ENCODE results near the gene COL6A3. TPM values are rescaled to one million over a fixed set of nuclear protein-coding genes. Genes with fewer than 3 reads are reported as not detected.

Gene COL6A3
- polyA plus RNA-seq, 2 of the 4 experiments (the other 2 are of a cell fraction), result 0.10 to 0.28 TPM

GRCh38 chr2:237289139-237289538, 124.8 kb downstream of the COL6A3 start:
- H3K27ac ChIP-seq, result peak overlapping the region in 1 of 2 experiments; percentile 7; a peak in 2 of 6 replicates
- no peak overlapping the region for H3K4me3 ChIP-seq
- CTCF ChIA-PET, result interaction anchor here (1.0 kb wide), 1 partner anchor 18 kb away, joined by 4 read pairs; no protein-coding TSS in a partner anchor
- POLR2A ChIA-PET, result no interaction called here
- ATAC-seq (no peak), DNase-seq (ENCODE audit: low read depth in 1 of 2, low spot score in 1 of 2) (no peak), FAIRE-seq (no peak)
- peaks cover 22% of the 10 kb centered on the region for H3K4me1 ChIP-seq
- H3K4me2 ChIP-seq, result no peak overlapping the region
- WGBS (ENCODE audit: missing lambda C conversion rate), result 85% methylated on average over 7 of the region's 7 CpGs
- no peak for TF ChIP-seq POLR2AphosphoS2 (conservative IDR thresholded peaks at IDR 0.05; ENCODE audit: low read length)
- TF ChIP-seq MAFK (IDR thresholded peaks at IDR 0.05; ENCODE audit: partially characterized antibody), result no peak
- no peak for TF ChIP-seq RARB (CRISPR knock-in tag; IDR thresholded peaks at IDR 0.05)
- no peak for TF ChIP-seq NFE2L2 (conservative IDR thresholded peaks at IDR 0.05; ENCODE audit: low read length)
- TF ChIP-seq TP53 (CRISPR knock-in tag; IDR thresholded peaks at IDR 0.05), result no peak
- no peak for TF ChIP-seq KDM5A (IDR thresholded peaks at IDR 0.05)
- TF ChIP-seq POLR2A (IDR thresholded peaks at IDR 0.05; ENCODE audit: low read length), result no peak
- TF ChIP-seq ZC3H11A (IDR thresholded peaks at IDR 0.05), result no peak
- H3K9me3 ChIP-seq, result no peaks in the 10 kb centered on the region

DNA sequence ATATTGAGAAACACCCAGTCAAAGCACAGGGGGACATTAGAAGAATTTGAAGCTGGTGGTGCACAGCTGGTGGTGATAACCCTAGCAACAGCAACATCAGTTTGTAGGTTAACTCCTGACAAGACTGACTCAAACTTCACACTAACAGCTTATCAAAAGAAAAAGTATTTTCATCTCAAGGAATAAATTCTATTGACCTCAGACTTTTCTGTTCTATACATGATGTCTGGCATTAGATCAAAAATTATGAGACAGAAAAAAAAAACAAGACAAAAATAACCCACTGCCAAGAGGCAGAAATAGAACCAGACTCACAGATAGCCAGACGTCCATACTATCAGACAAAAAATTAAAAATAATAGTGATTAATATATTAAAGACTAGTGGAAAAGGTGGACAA, 126.1 kb downstream of the COL6A3 start:
- ChIA-PET CTCF (interaction anchor here (0.9 to 1.3 kb wide), 2 partner anchors 11 to 225 kb away, joined by 3 to 7 read pairs; no protein-coding TSS in a partner anchor), POLR2A (no interaction called here)
- 87% methylated on average over 1 of the region's 1 CpG for WGBS (ENCODE audit: missing lambda C conversion rate)
- TF ChIP-seq PHF8 (IDR thresholded peaks at IDR 0.05; ENCODE audit: borderline replicate concordance, low read depth), result no peak
- no peak for TF ChIP-seq RARB (CRISPR knock-in tag; IDR thresholded peaks at IDR 0.05)
- no peak for TF ChIP-seq HMGXB4 (CRISPR knock-in tag; IDR thresholded peaks at IDR 0.05; ENCODE audit: borderline replicate concordance)
- TF ChIP-seq ESRRA (IDR thresholded peaks at IDR 0.05; ENCODE audit: borderline replicate concordance, low read length), result no peak
- no peak for TF ChIP-seq GATA3 (IDR thresholded peaks at IDR 0.05; ENCODE audit: borderline replicate concordance)
- TF ChIP-seq USF2 (IDR thresholded peaks at IDR 0.05), result no peak
- TF ChIP-seq JUN (IDR thresholded peaks at IDR 0.05), result no peak
- Histone ChIP-seq H3K4me1 (peaks cover 34% of the 10 kb centered on the region), H3K4me2 (no peak overlapping the region), H3K27ac (no peak overlapping the region), H3K4me3 (no peak overlapping the region), H3K9me3 (no peaks in the 10 kb centered on the region)
- no peak for FAIRE-seq
- no peak for ATAC-seq
- no peak for DNase-seq (ENCODE audit: low read depth in 1 of 2, low spot score in 1 of 2)

- CTCF ChIA-PET, result interaction anchor here (0.8 kb wide), 1 partner anchor 58 kb away, joined by 3 read pairs; no protein-coding TSS in a partner anchor
- WGBS (ENCODE audit: missing lambda C conversion rate), result 69% methylated on average over 4 of the region's 4 CpGs
- Histone ChIP-seq H3K4me2 (peak overlapping the region; percentile 8; the same call in 1 of the 3 replicates), H3K27ac (peak overlapping the region in 1 of 2 experiments; percentile 66; a peak in 3 of 6 replicates), H3K9me3 (no peaks in the 10 kb centered on the region), H3K4me3 (no peak overlapping the region), H3K4me1 (peaks cover 25% of the 10 kb centered on the region)
- TF ChIP-seq RFX5 (IDR thresholded peaks at IDR 0.05) (no peak), JUNB (IDR thresholded peaks at IDR 0.05) (0 out of 2 replicates have a peak, but pooled peaks have one; percentile 31), RCOR1 (IDR thresholded peaks at IDR 0.05; ENCODE audit: low read depth, low read length) (no peak), POLR2A (IDR thresholded peaks at IDR 0.05; ENCODE audit: low read length) (no peak), EP300 (IDR thresholded peaks at IDR 0.05) (no peak), FOSL2 (IDR thresholded peaks at IDR 0.05) (peak; percentile 36; the same call in 1 of the 2 replicates), FOSL2 (CRISPR knock-in tag; IDR thresholded peaks at IDR 0.05) (peak; percentile 70)
- ATAC-seq, result no peak
- POLR2A ChIA-PET, result no interaction called here
- DNase-seq (ENCODE audit: low read depth in 1 of 2, low spot score in 1 of 2), result peak in 1 of 2 experiments; percentile 25
- FAIRE-seq, result no peak
Measured at GRCh38 chr2:237283131-237283928, 130.6 kb downstream of the COL6A3 start.
